Epithelial cell of proximal tubule (primary cell): ENCODE measurements around the gene INTS7. TPM values are rescaled to one million over a fixed set of nuclear protein-coding genes. Genes with fewer than 3 reads are reported as not detected.
"Not testable (repeated sequence)": the region's sequence is repeated elsewhere in the genome, so short reads cannot be mapped to it uniquely, and the experiment has no call there.

Experiments used
- DNase-seq: peaks from one replicate; pipeline ENCODE4 v3.0.0-alpha.2; 2011; ENCODE audit warnings: low read depth
- H3K4me3 ChIP-seq: 2 replicates; pipeline ENCODE4 v1.5.1; 2011; ENCODE audit warnings: low read depth, mild to moderate bottlenecking, low read length
- CTCF ChIP-seq: conservative IDR thresholded peaks from 2 replicates; pipeline ENCODE4 v1.5.1; 2012; ENCODE audit warnings: low read depth, mild to moderate bottlenecking, low read length
- total RNA-seq: library from RNA; depleted of rRNA; stranded (reverse); fragments of >200 nt; gene quantifications from 2 replicates; pipeline ENCODE4 v1.2.3, GENCODE V29; 2015

The INTS7 gene
- total RNA-seq, 1 donor from 2014 or later: 17.8 TPM

DNA sequence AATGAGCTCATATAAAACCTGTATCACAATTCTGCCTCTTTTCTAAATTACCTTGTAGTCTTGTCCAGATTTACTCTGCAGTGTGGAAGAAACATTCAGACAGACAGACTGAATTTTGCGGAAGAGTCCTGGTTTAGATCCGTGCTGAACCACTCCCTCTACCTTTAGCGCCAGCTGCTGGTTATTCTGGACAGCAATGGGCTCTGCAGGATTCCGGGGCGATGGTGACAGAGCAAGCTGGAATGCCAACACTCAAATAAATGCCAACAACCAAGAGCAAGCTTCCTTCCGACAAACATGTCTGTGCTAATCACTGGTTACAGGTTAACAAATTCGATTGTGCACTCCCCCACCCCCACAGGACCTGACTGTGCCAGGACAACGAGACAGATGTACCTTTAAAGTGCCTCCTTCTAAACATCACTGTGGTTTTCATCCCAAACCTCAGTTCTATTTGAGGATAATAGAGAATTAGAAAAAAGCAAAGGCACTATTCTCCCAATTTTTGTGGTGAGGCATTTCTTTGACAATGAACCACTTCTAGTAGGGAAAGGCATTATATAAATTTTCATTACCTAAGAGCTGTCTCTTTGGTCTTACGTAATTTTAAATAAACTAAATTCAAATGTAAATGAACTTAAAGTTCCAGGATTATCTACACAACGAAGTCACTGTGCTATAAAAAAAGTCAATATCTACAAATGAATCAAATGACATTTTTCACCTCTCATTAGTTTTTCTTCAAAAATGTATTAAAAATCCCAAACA is 90.4 kb downstream of the INTS7 start:
- peak; percentile 90 for DNase-seq
- TF ChIP-seq CTCF: peak; percentile 97
- no peak overlapping the region for H3K4me3 ChIP-seq

GRCh38 chr1:211942583-211942982 is 92.8 kb downstream of the INTS7 start:
- DNase-seq: no peak
- no peak for TF ChIP-seq CTCF
- H3K4me3 ChIP-seq: no peak overlapping the region

DNA sequence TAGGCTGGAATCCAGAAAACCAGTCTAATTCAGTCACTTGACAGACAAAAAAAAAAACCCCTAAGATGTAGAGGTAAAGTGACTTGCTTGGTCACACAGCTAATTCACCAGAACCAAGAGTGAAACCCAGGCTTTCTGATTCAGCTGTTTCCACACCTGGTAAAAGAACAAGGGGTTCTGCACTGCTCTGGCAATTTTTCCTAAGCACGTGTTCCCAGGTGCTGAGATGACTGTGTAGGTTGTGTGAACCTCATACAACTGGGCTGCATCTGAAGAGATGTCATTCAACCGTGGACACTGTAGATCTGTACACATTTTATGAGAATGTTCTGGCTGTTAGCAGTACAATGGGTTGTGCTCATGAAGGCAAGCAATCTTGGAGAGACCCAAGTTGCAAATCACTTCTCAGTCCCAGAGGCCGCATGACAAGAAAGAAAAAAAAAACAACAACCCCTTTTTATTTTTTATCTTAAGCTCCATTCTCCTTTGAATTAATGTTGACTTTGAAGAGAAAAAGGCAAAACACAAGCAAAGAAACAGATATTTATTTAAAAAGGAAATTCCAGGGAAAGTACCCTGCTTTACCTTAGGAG is 95.4 kb downstream of the INTS7 start:
- no peak for DNase-seq
- no peak for TF ChIP-seq CTCF
- H3K4me3 ChIP-seq: no peak overlapping the region

GRCh38 chr1:211938561-211938997 is 96.8 kb downstream of the INTS7 start:
- no peak for DNase-seq
- no peak overlapping the region for H3K4me3 ChIP-seq
- TF ChIP-seq CTCF: no peak

DNA sequence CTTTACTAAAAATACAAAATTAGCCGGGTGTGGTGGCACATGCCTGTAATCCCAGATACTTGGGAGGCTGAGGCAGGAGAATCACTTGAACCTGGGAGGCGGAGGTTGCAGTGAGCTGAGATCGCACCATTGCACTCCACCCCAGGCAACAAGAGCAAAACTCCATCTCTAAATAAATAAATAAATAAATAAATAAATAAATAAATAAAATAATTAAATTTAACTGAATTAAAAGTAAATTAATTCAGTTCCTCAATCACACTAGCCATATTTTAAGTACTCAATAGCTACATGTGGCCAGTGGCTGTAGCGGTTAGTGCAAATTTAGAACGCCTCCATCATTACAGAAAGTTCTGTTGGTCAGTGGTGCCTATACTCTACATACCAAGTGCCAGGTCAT is 97.9 kb downstream of the INTS7 start:
- DNase-seq, H3K4me3 ChIP-seq: not testable (repeated sequence)

- no peak for TF ChIP-seq CTCF
- DNase-seq: no peak
- H3K4me3 ChIP-seq: no peak overlapping the region
These were observed 99.8 kb downstream of the INTS7 start for GRCh38 chr1:211935448-211935970.

DNA sequence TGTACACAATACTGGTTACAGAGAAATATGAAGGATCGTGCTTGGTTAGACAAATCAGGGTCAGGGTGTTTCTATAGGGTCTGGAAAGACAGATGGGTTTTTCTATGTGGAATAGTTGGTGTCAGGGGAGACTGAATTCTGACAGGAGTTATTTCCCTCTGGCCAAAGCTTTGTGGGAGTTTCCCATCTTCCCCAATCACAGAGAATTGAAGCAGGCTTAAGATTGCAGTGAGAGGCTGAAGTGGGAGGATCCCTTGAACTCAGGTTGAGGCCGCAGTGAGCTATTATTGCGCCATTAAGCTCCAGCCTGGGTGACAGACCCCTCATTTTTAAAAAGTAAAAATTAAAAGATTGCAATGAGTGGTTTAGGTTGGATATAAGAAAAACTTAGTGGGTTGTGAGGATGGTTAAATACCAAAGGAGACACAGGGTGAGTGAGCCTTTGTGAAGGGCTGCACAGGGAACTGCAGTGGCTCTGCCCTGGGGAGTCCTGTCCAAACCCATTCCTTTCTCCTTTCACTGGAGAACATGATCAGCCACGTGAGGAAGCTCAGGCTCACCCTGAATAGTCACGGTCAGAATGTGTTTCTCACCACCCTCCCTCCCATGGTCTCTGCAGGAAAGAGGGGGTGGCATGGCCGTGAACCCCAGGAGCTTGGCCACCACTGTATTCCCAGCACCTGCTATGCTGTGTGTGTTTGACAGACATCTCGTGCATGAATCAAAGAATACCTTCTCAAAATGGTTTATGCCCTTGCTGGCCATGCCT is 101.2 kb downstream of the INTS7 start:
- H3K4me3 ChIP-seq: no peak overlapping the region
- TF ChIP-seq CTCF: no peak
- DNase-seq: no peak
